Ascending aorta (tissue), 2 donors: ENCODE data around the gene GNB1L. TPM values are rescaled to one million over a fixed set of nuclear protein-coding genes. Genes with fewer than 3 reads are reported as not detected.

Experiments used
- DNase-seq, 2 donors: peaks; one replicate each; pipeline ENCODE4 v3.0.0-alpha.2; 2019; ENCODE audit warnings: low spot score in 2 of 2
- H3K27ac ChIP-seq, 2 donors: fragments of 200-600 bp; sonication (generic); one replicate each; pipeline ENCODE4 v1.5.1; 2016 to 2017; ENCODE audit warnings: mild to moderate bottlenecking in 1 of 2
- H3K27me3 ChIP-seq: fragments of 200-600 bp; sonication (generic); one replicate; pipeline ENCODE4 v1.5.1; 2017
- H3K36me3 ChIP-seq, 2 donors: fragments of 200-600 bp; sonication (generic); one replicate each; pipeline ENCODE4 v1.5.1; 2016
- H3K4me1 ChIP-seq, 2 donors: fragments of 200-600 bp; sonication (generic); one replicate each; pipeline ENCODE4 v1.5.1; 2016 to 2017; ENCODE audit warnings: mild to moderate bottlenecking in 1 of 2
- H3K4me3 ChIP-seq, 2 donors: fragments of 200-600 bp; sonication (generic); one replicate each; pipeline ENCODE4 v1.5.1; 2016 to 2017; ENCODE audit warnings: mild to moderate bottlenecking in 1 of 2
- H3K9me3 ChIP-seq, 2 donors: fragments of 200-600 bp; sonication (generic); one replicate each; pipeline ENCODE4 v1.5.1; 2016
- CTCF ChIP-seq, 3 experiments: fragments of 200-600 bp in 2 of 3; fragments of 450-650 bp in 1 of 3; sonication (generic) in 2 of 3; IDR thresholded peaks; one replicate each; pipeline ENCODE4 v1.5.1; 2016 to 2019; ENCODE audit warnings: antibody characterized with exemption in 3 of 3, mild to moderate bottlenecking in 1 of 3, moderate library complexity in 1 of 3
- intact Hi-C: fragments of 100-400 bp; cut with DNase I; formaldehyde crosslinking; loops from one replicate; pipeline ENCODE4 v1.15.1; 2023
- total RNA-seq: library from RNA; depleted of rRNA; stranded (reverse); fragments of >200 nt; gene quantifications from one replicate; pipeline ENCODE4 v1.1.0, GENCODE V29; 2016

Gene GNB1L
- total RNA-seq, 1 donor from 2014 or later = 7.9 TPM

- Histone ChIP-seq H3K36me3 (peaks cover 22 to 27% of the 10 kb centered on the region in 2 donors), H3K4me1 (no peaks in the 10 kb centered on the region), H3K4me3 (no peak overlapping the region), H3K9me3 (no peaks in the 10 kb centered on the region), H3K27me3 (no peaks in the 10 kb centered on the region), H3K27ac (no peak overlapping the region)
- no peak for DNase-seq
- TF ChIP-seq CTCF (IDR thresholded peaks at IDR 0.05) = no peak
- intact Hi-C loops = no loop called here
These were observed 36.9 kb upstream of the GNB1L start for GRCh38 chr22:19891317-19892256.

GRCh38 chr22:19890502-19891316, 36.0 kb upstream of the GNB1L start:
- Histone ChIP-seq H3K36me3 (peaks cover 22 to 27% of the 10 kb centered on the region in 2 donors), H3K4me3 (no peak overlapping the region), H3K9me3 (no peaks in the 10 kb centered on the region), H3K4me1 (no peaks in the 10 kb centered on the region), H3K27me3 (no peaks in the 10 kb centered on the region), H3K27ac (no peak overlapping the region)
- TF ChIP-seq CTCF (IDR thresholded peaks at IDR 0.05) = no peak
- DNase-seq = no peak
- intact Hi-C loops = no loop called here

GRCh38 chr22:19889951-19890350, 35.3 kb upstream of the GNB1L start:
- no peak overlapping the region for H3K27ac ChIP-seq
- DNase-seq = no peak
- H3K4me3 ChIP-seq = no peak overlapping the region
- H3K27me3 ChIP-seq = no peaks in the 10 kb centered on the region
- peaks cover 17 to 27% of the 10 kb centered on the region in 2 donors for H3K36me3 ChIP-seq
- no peak for TF ChIP-seq CTCF (IDR thresholded peaks at IDR 0.05)
- H3K9me3 ChIP-seq = no peaks in the 10 kb centered on the region
- H3K4me1 ChIP-seq = no peaks in the 10 kb centered on the region
- intact Hi-C loops = loop anchor here (5.0 kb wide), 1 partner anchor 138 kb away; no protein-coding TSS in a partner anchor

GRCh38 chr22:19888131-19888746, 33.6 kb upstream of the GNB1L start:
- Histone ChIP-seq H3K27me3 (no peaks in the 10 kb centered on the region), H3K4me1 (no peaks in the 10 kb centered on the region), H3K9me3 (no peaks in the 10 kb centered on the region), H3K36me3 (peaks cover 7 to 16% of the 10 kb centered on the region in 2 donors), H3K4me3 (no peak overlapping the region), H3K27ac (no peak overlapping the region)
- TF ChIP-seq CTCF (IDR thresholded peaks at IDR 0.05) = no peak
- intact Hi-C loops = loop anchor here (5.0 kb wide), 1 partner anchor 136 kb away; no protein-coding TSS in a partner anchor
- DNase-seq = no peak

GRCh38 chr22:19887256-19887985, 32.7 kb upstream of the GNB1L start:
- H3K4me3 ChIP-seq = no peak overlapping the region
- TF ChIP-seq CTCF (IDR thresholded peaks at IDR 0.05) = no peak
- no peaks in the 10 kb centered on the region for H3K4me1 ChIP-seq
- no peaks in the 10 kb centered on the region for H3K27me3 ChIP-seq
- no peak overlapping the region for H3K27ac ChIP-seq
- DNase-seq = no peak
- intact Hi-C loops = loop anchor here (5.0 kb wide), 1 partner anchor 135 kb away; no protein-coding TSS in a partner anchor
- peaks cover 9 to 16% of the 10 kb centered on the region in 2 donors for H3K36me3 ChIP-seq
- no peaks in the 10 kb centered on the region for H3K9me3 ChIP-seq
